ENCODE results near the gene RFPL3. TPM values are rescaled to one million over a fixed set of nuclear protein-coding genes. Genes with fewer than 3 reads are reported as not detected.

Gene RFPL3
- total and polyA plus RNA-seq, 10 of the 15 experiments (the other 5 are each of a cell fraction or from before 2014, with no cell fraction given): not detected

DNA sequence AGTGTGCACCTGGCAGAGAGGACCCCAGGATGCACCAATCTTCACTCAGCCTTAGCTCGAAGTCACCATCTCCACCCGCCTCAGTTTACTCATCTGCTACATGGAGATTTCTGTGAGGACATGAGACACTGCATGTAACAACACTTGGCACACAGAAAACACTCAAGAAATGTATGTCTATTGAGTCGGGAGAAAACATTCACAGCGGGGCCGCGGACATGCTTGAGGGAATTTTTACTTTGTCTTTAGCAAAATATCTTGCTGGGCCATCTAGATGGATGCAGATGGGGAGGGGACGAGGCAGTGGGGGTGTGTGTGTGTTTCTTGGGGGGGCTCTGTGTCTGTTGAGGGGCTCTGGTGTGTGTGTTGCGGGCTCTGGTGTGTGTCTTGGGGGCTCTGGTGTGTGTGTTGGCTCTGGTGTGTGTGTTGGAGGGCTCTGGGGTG is 28.4 kb upstream of the RFPL3 start:
- in situ Hi-C loops (cut with MboI) (no loop called here), intact Hi-C loops (cut with micrococcal nuclease; ENCODE audit: unreplicated experiment) (no loop called here)
- no peak overlapping the region for H3K4me2 ChIP-seq (ENCODE audit: control insufficient read depth, insufficient read depth)
- SMC1A ChIA-PET (ENCODE audit: uncharacterized antibody, unreplicated experiment): no interaction called here
- RAD21 ChIA-PET (ENCODE audit: unreplicated experiment): no interaction called here
- FAIRE-seq: no peak
- H3K4me3 ChIP-seq: no peak overlapping the region
- DNase-seq (ENCODE audit: low read depth, low spot score): no peak
- H4K20me1 ChIP-seq (ENCODE audit: control insufficient read depth, insufficient read depth): no peaks in the 10 kb centered on the region
- no peak overlapping the region for H2AFZ ChIP-seq (ENCODE audit: control insufficient read depth, low read depth, low read length)
- no peaks in the 10 kb centered on the region for H3K9me3 ChIP-seq (replicated peaks; ENCODE audit: control insufficient read depth, insufficient read depth, low read length)
- CTCF ChIA-PET: no interaction called here
- no peaks in the 10 kb centered on the region for H3K36me3 ChIP-seq (ENCODE audit: control insufficient read depth in 2 of 2, insufficient read depth in 2 of 2, low read length in 1 of 2)
- H3K4me1 ChIP-seq (ENCODE audit: control insufficient read depth, insufficient read depth, low read length): no peaks in the 10 kb centered on the region
- no peak for ATAC-seq
- POLR2A ChIA-PET: no interaction called here
- H3K9ac ChIP-seq (ENCODE audit: control insufficient read depth, insufficient read depth, low read length): no peak overlapping the region
- no peak overlapping the region for H3K27ac ChIP-seq (ENCODE audit: control insufficient read depth, insufficient read depth)
- no TSS peak for BruUV-seq (replicated peaks)
- no peak for TF ChIP-seq IKZF2 (IDR thresholded peaks at IDR 0.05)
- TF ChIP-seq SUZ12 (IDR thresholded peaks at IDR 0.05; ENCODE audit: unreplicated experiment): no peak
- TF ChIP-seq, protein P1, sequence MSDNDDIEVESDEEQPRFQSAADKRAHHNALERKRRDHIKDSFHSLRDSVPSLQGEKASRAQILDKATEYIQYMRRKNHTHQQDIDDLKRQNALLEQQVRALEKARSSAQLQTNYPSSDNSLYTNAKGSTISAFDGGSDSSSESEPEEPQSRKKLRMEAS (IDR thresholded peaks at IDR 0.05; ENCODE audit: low read depth, low read length): no peak
- no peak for TF ChIP-seq STAT3 (IDR thresholded peaks at IDR 0.05; ENCODE audit: low read depth, low read length)
- TF ChIP-seq IKZF1 (conservative IDR thresholded peaks at IDR 0.05): no peak
- TF ChIP-seq HDGF (IDR thresholded peaks at IDR 0.05): no peak
- TF ChIP-seq ASH2L (IDR thresholded peaks at IDR 0.05; ENCODE audit: borderline replicate concordance, low read depth): no peak
- H3K79me2 ChIP-seq (ENCODE audit: control insufficient read depth, insufficient read depth, low read length): no peaks in the 10 kb centered on the region
- H3K27me3 ChIP-seq (replicated peaks in 1 of 2; ENCODE audit: control insufficient read depth in 2 of 2, insufficient read depth in 2 of 2, low read length in 1 of 2): no peaks in the 10 kb centered on the region
- 54% methylated on average over 8 of the region's 8 CpGs for WGBS (ENCODE audit: insufficient coverage, insufficient replicate concordance, low lambda C conversion rate, missing lambda C conversion rate)

DNA sequence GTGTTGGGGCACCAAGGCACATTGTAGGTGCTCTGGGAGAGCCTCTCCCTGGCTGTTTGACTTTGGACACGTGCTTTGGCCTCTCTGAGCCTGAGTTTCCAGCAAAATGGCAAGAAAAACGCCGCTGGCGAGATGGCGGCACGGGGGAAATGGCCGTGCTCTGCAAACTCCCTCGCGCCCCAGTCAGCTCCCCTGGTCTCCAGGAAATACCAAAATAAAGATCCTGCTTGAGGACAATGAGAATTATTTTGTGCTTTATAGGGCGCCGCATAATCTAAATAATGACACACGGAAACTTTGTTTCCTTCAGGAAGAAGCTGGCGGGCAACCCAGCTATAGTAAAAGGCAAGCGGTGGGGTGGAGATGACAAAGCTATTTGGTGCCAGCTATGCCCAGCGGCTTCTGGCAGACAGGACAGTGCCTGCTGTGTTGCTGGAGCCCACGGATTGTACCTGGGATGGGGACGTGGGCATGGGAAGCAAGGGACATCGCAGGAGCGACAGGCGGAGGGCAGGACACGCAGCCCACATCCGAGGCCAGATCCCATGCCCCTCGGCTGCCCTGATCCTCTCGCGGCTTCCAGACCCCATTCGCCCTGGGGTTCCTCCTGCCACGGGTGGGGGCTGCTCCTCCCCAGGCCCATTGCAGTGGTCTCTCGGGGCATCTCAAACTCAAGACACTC is 26.3 kb upstream of the RFPL3 start:
- in situ Hi-C loops (cut with MboI): no loop called here
- WGBS (ENCODE audit: insufficient coverage, insufficient replicate concordance, low lambda C conversion rate, missing lambda C conversion rate): 59% methylated on average over 27 of the region's 28 CpGs
- no TSS peak for BruUV-seq (replicated peaks)
- intact Hi-C loops (cut with micrococcal nuclease; ENCODE audit: unreplicated experiment): no loop called here
- Histone ChIP-seq H3K36me3 (ENCODE audit: control insufficient read depth in 2 of 2, insufficient read depth in 2 of 2, low read length in 1 of 2) (no peaks in the 10 kb centered on the region), H3K4me2 (ENCODE audit: control insufficient read depth, insufficient read depth) (no peak overlapping the region), H3K27ac (ENCODE audit: control insufficient read depth, insufficient read depth) (no peak overlapping the region), H3K9me3 (replicated peaks; ENCODE audit: control insufficient read depth, insufficient read depth, low read length) (no peaks in the 10 kb centered on the region), H2AFZ (ENCODE audit: control insufficient read depth, low read depth, low read length) (no peak overlapping the region), H4K20me1 (ENCODE audit: control insufficient read depth, insufficient read depth) (no peaks in the 10 kb centered on the region), H3K9ac (ENCODE audit: control insufficient read depth, insufficient read depth, low read length) (no peak overlapping the region), H3K27me3 (replicated peaks in 1 of 2; ENCODE audit: control insufficient read depth in 2 of 2, insufficient read depth in 2 of 2, low read length in 1 of 2) (no peaks in the 10 kb centered on the region), H3K4me1 (ENCODE audit: control insufficient read depth, insufficient read depth, low read length) (no peaks in the 10 kb centered on the region), H3K79me2 (ENCODE audit: control insufficient read depth, insufficient read depth, low read length) (no peaks in the 10 kb centered on the region), H3K4me3 (no peak overlapping the region)
- FAIRE-seq (no peak), DNase-seq (ENCODE audit: low read depth, low spot score) (no peak), ATAC-seq (no peak)
- POLR2A ChIA-PET: no interaction called here
- TF ChIP-seq, protein P2, sequence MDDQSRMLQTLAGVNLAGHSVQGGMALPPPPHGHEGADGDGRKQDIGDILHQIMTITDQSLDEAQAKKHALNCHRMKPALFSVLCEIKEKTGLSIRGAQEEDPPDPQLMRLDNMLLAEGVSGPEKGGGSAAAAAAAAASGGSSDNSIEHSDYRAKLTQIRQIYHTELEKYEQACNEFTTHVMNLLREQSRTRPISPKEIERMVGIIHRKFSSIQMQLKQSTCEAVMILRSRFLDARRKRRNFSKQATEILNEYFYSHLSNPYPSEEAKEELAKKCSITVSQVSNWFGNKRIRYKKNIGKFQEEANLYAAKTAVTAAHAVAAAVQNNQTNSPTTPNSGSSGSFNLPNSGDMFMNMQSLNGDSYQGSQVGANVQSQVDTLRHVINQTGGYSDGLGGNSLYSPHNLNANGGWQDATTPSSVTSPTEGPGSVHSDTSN (IDR thresholded peaks at IDR 0.05; ENCODE audit: insufficient replicate concordance, low read depth, low read length): no peak
- TF ChIP-seq POU2F2 (IDR thresholded peaks at IDR 0.05; ENCODE audit: borderline replicate concordance, low read depth, low read length): no peak
- TF ChIP-seq, protein P3, sequence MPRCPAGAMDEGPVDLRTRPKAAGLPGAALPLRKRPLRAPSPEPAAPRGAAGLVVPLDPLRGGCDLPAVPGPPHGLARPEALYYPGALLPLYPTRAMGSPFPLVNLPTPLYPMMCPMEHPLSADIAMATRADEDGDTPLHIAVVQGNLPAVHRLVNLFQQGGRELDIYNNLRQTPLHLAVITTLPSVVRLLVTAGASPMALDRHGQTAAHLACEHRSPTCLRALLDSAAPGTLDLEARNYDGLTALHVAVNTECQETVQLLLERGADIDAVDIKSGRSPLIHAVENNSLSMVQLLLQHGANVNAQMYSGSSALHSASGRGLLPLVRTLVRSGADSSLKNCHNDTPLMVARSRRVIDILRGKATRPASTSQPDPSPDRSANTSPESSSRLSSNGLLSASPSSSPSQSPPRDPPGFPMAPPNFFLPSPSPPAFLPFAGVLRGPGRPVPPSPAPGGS (IDR thresholded peaks at IDR 0.05; ENCODE audit: borderline replicate concordance, insufficient read depth, low read depth, low read length, poor library complexity, severe bottlenecking): no peak
- no peak for TF ChIP-seq POLR2A (IDR thresholded peaks at IDR 0.05; ENCODE audit: low read depth, low read length)
- SMC1A ChIA-PET (ENCODE audit: uncharacterized antibody, unreplicated experiment): no interaction called here
- RAD21 ChIA-PET (ENCODE audit: unreplicated experiment): no interaction called here
- CTCF ChIA-PET: no interaction called here

All from GM12878 (cell line).